OCI-LY1 (cell line): Measurements from ENCODE around the gene CD81.

ENCODE experiments used
- H2AFZ ChIP-seq: fragments of 200-600 bp; sonication (generic), shearing (Covaris generic); 2 replicates; pipeline ENCODE4 v1.6.0; 2014; ENCODE audit warnings: antibody characterized with exemption, mild to moderate bottlenecking, low read length
- H3F3A ChIP-seq: fragments of 200-600 bp; sonication (generic), shearing (Covaris generic); 2 replicates; pipeline ENCODE4 v1.6.0; 2014; ENCODE audit warnings: mild to moderate bottlenecking, antibody characterized with exemption, low read length, moderate library complexity; ENCODE audit not compliant: insufficient read depth
- H3K27ac ChIP-seq: fragments of 200-600 bp; sonication (generic); 2 replicates; pipeline ENCODE4 v1.5.1; 2014; ENCODE audit warnings: low read length, mixed run types, mild to moderate bottlenecking, low read depth; ENCODE audit not compliant: poor library complexity, severe bottlenecking
- H3K27me3 ChIP-seq: fragments of 200-600 bp; sonication (generic); 2 replicates; pipeline ENCODE4 v1.6.0; 2014; ENCODE audit warnings: antibody characterized with exemption, mild to moderate bottlenecking, low read length, moderate library complexity; ENCODE audit not compliant: insufficient read depth
- H3K36me3 ChIP-seq: fragments of 200-600 bp; sonication (generic); 2 replicates; pipeline ENCODE4 v1.6.1; 2014; ENCODE audit warnings: mild to moderate bottlenecking, antibody characterized with exemption, low read length, moderate library complexity, mixed read lengths; ENCODE audit not compliant: insufficient read depth
- H3K4me1 ChIP-seq: fragments of 200-600 bp; sonication (generic); 2 replicates; pipeline ENCODE4 v1.5.1; 2014; ENCODE audit warnings: mild to moderate bottlenecking, low read length, moderate library complexity; ENCODE audit not compliant: insufficient read depth, severe bottlenecking
- H3K4me2 ChIP-seq: fragments of 200-600 bp; sonication (generic), shearing (Covaris generic); 2 replicates; pipeline ENCODE4 v1.6.1; 2014; ENCODE audit warnings: low read length
- H3K4me3 ChIP-seq: fragments of 200-600 bp; sonication (generic); 2 replicates; pipeline ENCODE4 v1.5.1; 2014; ENCODE audit warnings: low read length, low read depth, mild to moderate bottlenecking, mixed read lengths; ENCODE audit not compliant: poor library complexity, severe bottlenecking
- H3K79me2 ChIP-seq: fragments of 200-600 bp; shearing (Covaris generic); 2 replicates; pipeline ENCODE4 v1.6.1; 2016; ENCODE audit warnings: mixed run types, low read length, mixed read lengths; ENCODE audit not compliant: insufficient read depth
- H3K9ac ChIP-seq: fragments of 200-600 bp; sonication (generic), shearing (Covaris generic); 2 replicates; pipeline ENCODE4 v1.6.1; 2014; ENCODE audit warnings: mild to moderate bottlenecking, low read length, mixed read lengths
- H3K9me2 ChIP-seq: fragments of 200-600 bp; sonication (generic), shearing (Covaris generic); 2 replicates; pipeline ENCODE4 v1.6.1; 2014; ENCODE audit warnings: low read depth, mild to moderate bottlenecking, low read length, mixed read lengths
- H3K9me3 ChIP-seq: fragments of 200-600 bp; shearing (Covaris generic); 2 replicates; pipeline ENCODE4 v1.6.1; 2014; ENCODE audit warnings: low read length, mixed read lengths
- H4K20me1 ChIP-seq: fragments of 200-600 bp; sonication (generic), shearing (Covaris generic); 2 replicates; pipeline ENCODE4 v1.6.0; 2016; ENCODE audit warnings: mild to moderate bottlenecking, low read length; ENCODE audit not compliant: insufficient read depth
- CTCF ChIP-seq: fragments of 200-600 bp; sonication (generic), shearing (Covaris generic); IDR thresholded peaks from 2 replicates; pipeline ENCODE4 v1.5.1; 2017; ENCODE audit warnings: mild to moderate bottlenecking, antibody characterized with exemption, low read length, moderate library complexity, mixed read lengths
- EZH2 ChIP-seq: fragments of 200-600 bp; sonication (generic), shearing (Covaris generic); IDR thresholded peaks from 2 replicates; pipeline ENCODE4 v1.8.0; 2017; ENCODE audit warnings: borderline replicate concordance, mixed run types, mild to moderate bottlenecking, antibody characterized with exemption, low read length, moderate library complexity, mixed read lengths

The CD81 gene

GRCh38 chr11:2435288-2436012, 58.3 kb downstream of the CD81 start:
- Histone ChIP-seq H3F3A (no peaks in the 10 kb centered on the region), H3K9me2 (no peaks in the 10 kb centered on the region)

GRCh38 chr11:2436013-2436520, 59.0 kb downstream of the CD81 start:
- Histone ChIP-seq H3K27ac (no peak overlapping the region), H4K20me1 (no peaks in the 10 kb centered on the region), H3F3A (no peaks in the 10 kb centered on the region), H3K9ac (no peak overlapping the region), H3K27me3 (no peaks in the 10 kb centered on the region), H3K4me1 (no peaks in the 10 kb centered on the region), H3K4me3 (no peak overlapping the region), H3K4me2 (no peak overlapping the region), H3K79me2 (no peaks in the 10 kb centered on the region), H3K9me2 (no peaks in the 10 kb centered on the region), H3K36me3 (no peaks in the 10 kb centered on the region), H3K9me3 (no peaks in the 10 kb centered on the region), H2AFZ (no peak overlapping the region)
- TF ChIP-seq CTCF (no peak), EZH2 (no peak)

More at GRCh38 chr11:2435288-2436012, 58.3 kb downstream of the CD81 start:
- Histone ChIP-seq H3K27me3 (no peaks in the 10 kb centered on the region), H3K27ac (no peak overlapping the region), H2AFZ (no peak overlapping the region), H3K4me3 (no peak overlapping the region), H3K9ac (no peak overlapping the region), H3K36me3 (no peaks in the 10 kb centered on the region), H3K9me3 (no peaks in the 10 kb centered on the region), H3K4me1 (no peaks in the 10 kb centered on the region), H4K20me1 (no peaks in the 10 kb centered on the region), H3K4me2 (no peak overlapping the region), H3K79me2 (no peaks in the 10 kb centered on the region)
- TF ChIP-seq EZH2: no peak
- no peak for TF ChIP-seq CTCF

- Histone ChIP-seq H3F3A (no peaks in the 10 kb centered on the region), H3K79me2 (no peaks in the 10 kb centered on the region), H3K36me3 (no peaks in the 10 kb centered on the region), H3K27ac (no peak overlapping the region), H2AFZ (no peak overlapping the region), H3K9me3 (no peaks in the 10 kb centered on the region), H3K27me3 (no peaks in the 10 kb centered on the region), H3K4me2 (no peak overlapping the region), H3K9ac (no peak overlapping the region), H3K4me3 (no peak overlapping the region), H3K9me2 (no peaks in the 10 kb centered on the region), H3K4me1 (no peaks in the 10 kb centered on the region), H4K20me1 (no peaks in the 10 kb centered on the region)
- TF ChIP-seq EZH2 (no peak), CTCF (no peak)
These were observed 59.5 kb downstream of the CD81 start for GRCh38 chr11:2436521-2437031.
